ENCODE measurements around the gene PGAM2.
"Not testable (repeated sequence)": the region's sequence is repeated elsewhere in the genome, so short reads cannot be mapped to it uniquely, and the experiment has no call there.

PGAM2 gene

DNA sequence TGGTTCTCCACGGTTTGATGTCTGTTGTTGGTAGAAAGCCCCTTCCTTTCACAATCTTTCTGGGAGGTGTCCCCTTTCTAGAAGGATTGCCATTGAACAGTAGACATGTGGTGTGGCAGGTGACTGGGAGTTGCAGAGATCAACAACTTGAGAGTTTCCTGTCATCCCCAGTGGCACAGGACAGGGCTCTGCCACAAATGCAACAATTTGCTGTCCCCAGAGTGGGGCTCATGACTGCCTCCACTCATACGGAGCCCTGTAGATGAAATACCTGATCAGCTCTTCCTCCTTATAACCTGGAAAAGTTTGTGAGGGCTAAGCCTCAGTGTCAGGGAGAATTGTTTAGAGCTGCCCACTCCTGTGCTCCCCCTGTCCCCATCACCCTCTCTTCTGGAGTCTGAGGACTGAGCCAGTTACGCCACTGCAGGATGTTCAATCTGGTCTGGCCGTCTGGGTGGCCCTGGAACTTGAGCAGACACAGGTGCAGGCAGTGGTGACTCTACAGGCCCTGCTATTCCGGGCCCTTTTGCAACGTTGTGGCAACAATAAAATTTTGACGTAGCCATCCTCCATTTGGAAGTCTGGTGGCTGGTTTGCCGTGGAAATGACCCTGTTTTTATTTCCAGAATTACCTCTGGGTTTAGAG is 14.3 kb downstream of the PGAM2 start:
- DNase-seq (ENCODE audit: low spot score) = peak; percentile 16

GRCh38 chr7:44050121-44050914 is 15.0 kb downstream of the PGAM2 start:
- peak; percentile 34 for DNase-seq (ENCODE audit: low spot score)

DNA sequence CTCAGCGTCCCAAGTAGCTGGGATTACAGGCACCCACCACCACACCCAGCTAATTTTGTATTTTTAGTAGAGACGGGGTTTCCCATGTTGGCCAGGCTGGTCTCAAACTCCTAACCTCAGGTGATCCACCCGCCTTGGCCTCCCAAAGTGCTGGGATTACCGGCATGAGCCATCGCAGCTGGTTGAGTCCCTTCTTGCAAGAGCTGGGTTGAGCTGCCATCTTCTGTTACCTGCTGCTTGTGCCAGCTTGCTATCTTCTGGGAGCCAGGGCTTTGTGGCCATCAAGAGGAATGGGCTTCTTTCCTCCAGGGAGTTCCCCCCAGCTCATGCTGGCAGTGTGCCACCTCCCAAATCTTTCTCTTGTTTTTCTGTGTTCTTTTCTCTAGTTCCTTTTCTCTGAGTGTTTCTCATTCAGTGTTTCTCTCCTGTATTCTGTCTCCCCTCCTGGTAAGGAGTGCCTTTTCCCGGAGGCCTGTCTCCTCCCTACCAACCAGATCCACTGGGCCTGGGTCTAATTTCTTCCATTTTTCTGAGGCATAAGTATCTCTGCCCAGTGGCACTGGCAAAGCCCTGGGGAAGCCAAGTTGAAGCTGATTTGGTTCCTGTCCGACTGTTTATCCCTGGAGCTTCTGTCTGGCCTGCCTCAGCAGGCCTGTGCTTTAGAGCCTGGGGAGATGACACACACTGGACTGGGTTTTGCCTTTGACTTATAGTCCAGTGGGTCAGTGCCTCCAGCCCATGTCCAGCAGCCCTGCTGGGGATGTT is 17.2 kb downstream of the PGAM2 start:
- peak; percentile 16 for DNase-seq (ENCODE audit: low spot score)

DNA sequence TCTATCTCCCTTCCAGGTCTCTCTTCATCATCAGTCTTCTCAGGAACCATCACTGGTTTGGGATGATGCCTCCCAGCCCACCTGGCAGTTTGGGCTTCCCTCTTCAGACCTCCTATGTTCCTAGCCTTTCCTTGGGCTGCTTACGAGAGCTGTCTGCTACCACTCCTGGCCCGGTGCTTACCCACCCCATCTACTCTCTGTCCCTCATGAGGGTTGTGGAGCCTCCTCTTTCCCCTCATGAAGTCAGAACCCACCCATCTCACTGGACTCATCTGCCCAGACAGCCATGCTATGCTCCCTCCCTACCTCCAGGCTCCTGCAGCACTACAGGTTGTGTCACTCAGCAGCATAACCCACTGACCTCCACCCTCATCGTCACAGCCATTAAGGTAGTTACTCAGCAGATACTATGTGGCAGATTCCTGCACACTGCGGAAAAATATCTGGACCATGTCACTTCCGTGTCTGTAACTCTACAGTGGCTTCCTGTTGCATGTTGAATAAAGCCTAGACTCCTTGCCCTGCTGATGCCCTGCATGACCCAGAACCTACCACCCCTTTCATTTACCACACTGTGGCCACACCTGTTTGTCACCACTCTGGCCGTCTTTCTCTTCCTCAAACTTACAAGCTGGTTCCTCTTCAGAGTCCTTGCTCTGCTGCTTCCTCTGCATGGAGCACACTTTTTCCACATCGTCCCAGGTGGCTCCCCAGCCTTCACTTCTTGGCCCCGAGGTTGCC is 18.9 kb downstream of the PGAM2 start:
- peak; percentile 16 for DNase-seq (ENCODE audit: low spot score)

- peak; percentile 34 for DNase-seq (ENCODE audit: low spot score)
Measured at GRCh38 chr7:44045226-44046014, 19.9 kb downstream of the PGAM2 start.

- DNase-seq (ENCODE audit: low spot score) = peak; percentile 95
Measured at GRCh38 chr7:44044315-44045225, 20.8 kb downstream of the PGAM2 start, which contains the start of gene DBNL. Gene DBNL (plus strand): TSS chr7:44044702. CDS start chr7:44044738, 36 bp downstream.

GRCh38 chr7:44043902-44044301 is 21.5 kb downstream of the PGAM2 start:
- peak; percentile 40 for DNase-seq (ENCODE audit: low spot score)

- no peak for DNase-seq (ENCODE audit: low spot score)
Measured at GRCh38 chr7:44042221-44042620, 23.1 kb downstream of the PGAM2 start.

DNA sequence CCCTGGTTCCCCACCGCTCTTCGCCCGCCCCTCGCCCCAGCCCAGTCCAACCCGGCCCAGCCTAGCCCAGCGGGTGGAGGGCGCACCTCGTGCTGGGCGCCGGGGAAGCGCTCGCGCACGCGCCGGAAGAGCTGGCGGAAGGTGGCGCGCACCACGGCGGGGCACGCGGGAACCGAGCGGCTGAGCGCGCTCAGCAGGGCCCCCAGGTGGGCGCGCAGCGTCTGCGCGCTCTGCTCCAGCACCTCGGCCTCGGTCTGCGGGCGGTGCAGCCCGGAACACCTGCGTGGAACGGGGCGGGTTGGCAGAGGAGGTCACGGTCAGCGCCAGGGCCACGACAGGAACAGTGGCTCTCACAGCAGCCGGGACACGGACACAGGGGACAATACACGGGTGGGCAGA is 24.9 kb downstream of the PGAM2 start:
- DNase-seq (ENCODE audit: low spot score) = not testable (repeated sequence)

GRCh38 chr7:44039800-44040492 is 25.4 kb downstream of the PGAM2 start:
- not testable (repeated sequence) for DNase-seq (ENCODE audit: low spot score)

- DNase-seq (ENCODE audit: low spot score) = peak; percentile 84
Measured at GRCh38 chr7:44038961-44039558, 26.3 kb downstream of the PGAM2 start.

DNA sequence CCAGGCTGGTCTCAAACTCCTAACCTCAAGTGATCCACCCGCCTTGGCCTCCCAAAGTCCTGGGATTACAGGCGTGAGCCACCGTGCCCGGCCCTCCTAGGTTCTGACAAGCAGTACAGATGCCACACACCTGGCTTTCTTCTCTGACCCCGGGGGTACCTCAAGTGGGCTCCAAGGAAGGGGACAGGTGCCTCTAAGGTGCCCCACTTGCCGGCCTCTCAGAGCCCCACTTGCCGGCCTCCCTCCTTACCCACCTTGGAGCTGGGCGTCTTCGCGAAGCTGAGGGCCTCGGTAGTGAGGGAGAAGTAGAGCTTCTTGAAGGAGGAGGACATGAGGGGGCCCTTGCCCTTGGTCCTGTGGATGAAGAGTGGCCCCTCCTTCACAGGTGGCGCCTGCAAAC is 26.8 kb downstream of the PGAM2 start:
- not testable (repeated sequence) for DNase-seq (ENCODE audit: low spot score)

DNA sequence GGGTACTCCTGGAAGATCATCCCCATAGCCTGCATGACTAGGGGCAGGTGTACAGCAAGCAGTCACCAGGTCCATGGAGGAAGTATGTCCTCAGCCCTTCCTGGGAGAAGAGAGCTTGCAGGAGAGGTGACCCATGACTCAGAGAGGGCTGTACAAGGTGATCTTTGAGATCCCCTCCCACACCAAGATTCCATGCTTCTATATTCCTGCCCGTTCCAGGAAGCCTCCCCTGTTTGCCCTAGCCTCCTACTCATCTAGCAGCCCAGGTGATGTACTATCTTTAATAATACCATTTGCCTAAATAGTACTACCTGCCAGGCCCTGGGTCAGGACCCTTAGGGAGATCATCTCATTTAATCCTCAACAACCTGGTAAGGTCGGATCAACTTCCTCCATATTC is 27.4 kb downstream of the PGAM2 start:
- DNase-seq (ENCODE audit: low spot score) = not testable (repeated sequence)

GRCh38 chr7:44036364-44036763 is 29.0 kb downstream of the PGAM2 start:
- not testable (repeated sequence) for DNase-seq (ENCODE audit: low spot score)

DNA sequence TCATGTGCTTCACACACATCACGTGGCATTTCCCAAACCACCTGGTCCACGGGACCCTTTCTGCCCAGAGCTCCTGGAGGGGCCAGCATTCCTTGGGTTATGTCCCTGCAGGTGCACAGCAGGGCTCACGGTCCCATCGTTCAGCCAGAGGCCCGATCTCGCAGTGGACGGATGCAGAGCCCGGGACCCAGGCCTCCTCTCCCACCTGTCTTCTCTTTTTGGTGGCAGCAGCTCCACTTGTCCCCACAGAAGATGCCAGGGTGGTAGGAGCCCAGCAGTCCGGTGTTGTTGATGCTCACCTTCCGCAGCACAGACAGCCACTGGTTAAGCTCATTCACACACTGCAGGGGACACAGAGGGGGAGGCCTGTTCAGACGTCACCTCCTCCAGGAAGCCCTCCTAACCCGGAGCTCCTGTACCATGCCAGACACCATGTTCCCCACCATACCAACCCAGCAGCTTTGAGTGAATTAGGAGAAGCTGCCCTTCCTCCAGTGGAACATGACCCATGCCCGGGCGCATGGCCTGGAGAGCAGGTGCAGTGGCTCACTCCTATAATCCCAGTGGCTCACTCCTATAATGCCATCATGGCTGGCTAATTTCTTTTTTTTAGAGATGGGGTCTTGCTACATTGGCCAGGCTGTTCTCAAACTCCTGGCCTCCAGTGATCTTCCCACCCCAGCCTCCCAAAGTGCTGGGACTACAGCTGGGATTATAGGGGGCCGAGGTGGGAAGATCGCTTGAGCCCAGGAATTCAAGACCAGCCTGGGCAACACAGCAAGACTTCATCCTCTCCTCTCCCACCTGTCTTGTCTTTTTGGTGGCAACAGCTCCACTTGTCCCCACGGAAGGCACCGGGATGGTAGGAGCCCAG is 31.2 kb downstream of the PGAM2 start:
- peak; percentile 23 for DNase-seq (ENCODE audit: low spot score)

GRCh38 chr7:44032031-44032430 is 33.3 kb downstream of the PGAM2 start:
- DNase-seq (ENCODE audit: low spot score) = not testable (repeated sequence)

GRCh38 chr7:44031319-44031718 is 34.0 kb downstream of the PGAM2 start:
- not testable (repeated sequence) for DNase-seq (ENCODE audit: low spot score)

- not testable (repeated sequence) for DNase-seq (ENCODE audit: low spot score)
Measured at GRCh38 chr7:44030029-44030428, 35.3 kb downstream of the PGAM2 start.
